ENCODE results near the gene UNC5CL. TPM values are rescaled to one million over a fixed set of nuclear protein-coding genes. Genes with fewer than 3 reads are reported as not detected.
"Not testable (repeated sequence)": the region's sequence is repeated elsewhere in the genome, so short reads cannot be mapped to it uniquely, and the experiment has no call there.

UNC5CL gene
- total RNA-seq, 1 donor: not detected

DNA sequence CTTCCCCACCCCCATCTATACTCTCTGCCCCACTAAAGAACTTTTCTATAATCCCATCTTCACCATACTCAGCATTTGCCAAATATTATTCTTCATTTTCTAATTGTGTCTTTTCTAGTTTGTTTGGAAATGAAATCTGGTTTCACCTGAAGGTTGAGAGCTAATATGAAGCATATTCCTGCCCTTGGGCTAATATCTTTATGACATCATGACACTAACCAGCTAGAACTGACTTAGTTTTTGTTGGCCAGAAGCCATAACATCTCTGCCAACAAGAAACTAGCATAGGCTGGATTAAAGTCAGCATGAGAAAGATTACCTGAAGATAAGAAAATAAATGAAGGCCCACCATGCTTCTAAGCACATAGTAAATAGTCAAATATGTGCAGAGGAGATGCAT, 16.7 kb downstream of the UNC5CL start:
- H3K27ac ChIP-seq (ENCODE audit: low read depth, low read length): no peak overlapping the region
- H3K27me3 ChIP-seq (ENCODE audit: insufficient read depth, low read length): peaks cover 3% of the 10 kb centered on the region
- H3K4me1 ChIP-seq (ENCODE audit: insufficient read depth, low read length): peaks cover 4% of the 10 kb centered on the region
- no peak overlapping the region for H2AFZ ChIP-seq (ENCODE audit: low read length)
- no peak overlapping the region for H3K4me2 ChIP-seq (ENCODE audit: insufficient read depth, low read length)
- no peak for TF ChIP-seq CTCF (IDR thresholded peaks at IDR 0.05; ENCODE audit: extremely low read depth, low read depth, low read length)
- DNase-seq (ENCODE audit: insufficient read length, low spot score, missing footprints): peak; percentile 14
- no peaks in the 10 kb centered on the region for H3K9me3 ChIP-seq (ENCODE audit: low read depth, low read length)
- no peaks in the 10 kb centered on the region for H3K79me2 ChIP-seq (ENCODE audit: insufficient read depth, low read length)
- H3K4me3 ChIP-seq (ENCODE audit: insufficient read depth, low read length): no peak overlapping the region
- H3K36me3 ChIP-seq (ENCODE audit: insufficient read depth, low read length): no peaks in the 10 kb centered on the region
- H4K20me1 ChIP-seq (ENCODE audit: insufficient read depth, low read length): no peaks in the 10 kb centered on the region

DNA sequence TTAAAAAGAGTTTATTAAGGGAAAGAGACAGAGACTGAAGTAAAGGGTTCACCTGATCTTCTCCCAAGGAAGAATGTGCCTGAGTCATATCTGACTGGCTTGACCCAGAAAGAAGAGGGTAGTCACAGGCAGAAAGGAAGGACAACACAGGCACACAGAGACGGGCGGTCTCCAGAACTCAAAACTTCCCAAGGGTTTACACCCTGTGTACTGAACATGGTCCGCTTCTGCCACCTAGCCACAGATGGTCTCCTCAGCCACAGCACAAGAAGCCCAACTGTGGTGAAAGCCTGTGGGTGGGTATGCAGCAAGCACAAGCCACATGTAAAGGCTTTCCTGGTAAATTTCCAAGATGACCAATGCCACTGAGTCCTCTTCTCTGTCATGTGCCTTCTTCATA, 17.2 kb downstream of the UNC5CL start:
- DNase-seq (ENCODE audit: insufficient read length, low spot score, missing footprints): peak; percentile 61
- H3K27ac ChIP-seq (ENCODE audit: low read depth, low read length): no peak overlapping the region
- no peak overlapping the region for H3K4me3 ChIP-seq (ENCODE audit: insufficient read depth, low read length)
- H3K27me3 ChIP-seq (ENCODE audit: insufficient read depth, low read length): peaks cover 3% of the 10 kb centered on the region
- no peaks in the 10 kb centered on the region for H3K9me3 ChIP-seq (ENCODE audit: low read depth, low read length)
- no peak overlapping the region for H2AFZ ChIP-seq (ENCODE audit: low read length)
- peak; percentile 47 for TF ChIP-seq CTCF (IDR thresholded peaks at IDR 0.05; ENCODE audit: extremely low read depth, low read depth, low read length)
- H3K79me2 ChIP-seq (ENCODE audit: insufficient read depth, low read length): no peaks in the 10 kb centered on the region
- H3K4me2 ChIP-seq (ENCODE audit: insufficient read depth, low read length): no peak overlapping the region
- no peaks in the 10 kb centered on the region for H3K36me3 ChIP-seq (ENCODE audit: insufficient read depth, low read length)
- H3K4me1 ChIP-seq (ENCODE audit: insufficient read depth, low read length): peaks cover 4% of the 10 kb centered on the region
- no peaks in the 10 kb centered on the region for H4K20me1 ChIP-seq (ENCODE audit: insufficient read depth, low read length)

GRCh38 chr6:41017663-41018062, 21.4 kb downstream of the UNC5CL start:
- H3K27me3 ChIP-seq (ENCODE audit: insufficient read depth, low read length): no peaks in the 10 kb centered on the region
- H2AFZ ChIP-seq (ENCODE audit: low read length): no peak overlapping the region
- H3K4me3 ChIP-seq (ENCODE audit: insufficient read depth, low read length): no peak overlapping the region
- DNase-seq (ENCODE audit: insufficient read length, low spot score, missing footprints): no peak
- no peak overlapping the region for H3K4me2 ChIP-seq (ENCODE audit: insufficient read depth, low read length)
- no peaks in the 10 kb centered on the region for H3K79me2 ChIP-seq (ENCODE audit: insufficient read depth, low read length)
- H3K36me3 ChIP-seq (ENCODE audit: insufficient read depth, low read length): no peaks in the 10 kb centered on the region
- H3K9me3 ChIP-seq (ENCODE audit: low read depth, low read length): no peaks in the 10 kb centered on the region
- no peaks in the 10 kb centered on the region for H4K20me1 ChIP-seq (ENCODE audit: insufficient read depth, low read length)
- H3K4me1 ChIP-seq (ENCODE audit: insufficient read depth, low read length): peaks cover 4% of the 10 kb centered on the region
- TF ChIP-seq CTCF (IDR thresholded peaks at IDR 0.05; ENCODE audit: extremely low read depth, low read depth, low read length): no peak
- no peak overlapping the region for H3K27ac ChIP-seq (ENCODE audit: low read depth, low read length)

GRCh38 chr6:41015860-41016259, 23.2 kb downstream of the UNC5CL start:
- H3K36me3 ChIP-seq (ENCODE audit: insufficient read depth, low read length); H2AFZ ChIP-seq (ENCODE audit: low read length); H3K27me3 ChIP-seq (ENCODE audit: insufficient read depth, low read length); H4K20me1 ChIP-seq (ENCODE audit: insufficient read depth, low read length); H3K4me3 ChIP-seq (ENCODE audit: insufficient read depth, low read length); DNase-seq (ENCODE audit: insufficient read length, low spot score, missing footprints); H3K9me3 ChIP-seq (ENCODE audit: low read depth, low read length); H3K27ac ChIP-seq (ENCODE audit: low read depth, low read length); H3K4me2 ChIP-seq (ENCODE audit: insufficient read depth, low read length); H3K79me2 ChIP-seq (ENCODE audit: insufficient read depth, low read length); H3K4me1 ChIP-seq (ENCODE audit: insufficient read depth, low read length): not testable (repeated sequence)

Data from osteoblast (primary cell).